ENCODE results near the gene LRRC4B. TPM values are rescaled to one million over a fixed set of nuclear protein-coding genes. Genes with fewer than 3 reads are reported as not detected.

LRRC4B gene
- total RNA-seq, 6 experiments from 2014 or later = 0.22 to 1.2 (median 0.52) TPM

DNA sequence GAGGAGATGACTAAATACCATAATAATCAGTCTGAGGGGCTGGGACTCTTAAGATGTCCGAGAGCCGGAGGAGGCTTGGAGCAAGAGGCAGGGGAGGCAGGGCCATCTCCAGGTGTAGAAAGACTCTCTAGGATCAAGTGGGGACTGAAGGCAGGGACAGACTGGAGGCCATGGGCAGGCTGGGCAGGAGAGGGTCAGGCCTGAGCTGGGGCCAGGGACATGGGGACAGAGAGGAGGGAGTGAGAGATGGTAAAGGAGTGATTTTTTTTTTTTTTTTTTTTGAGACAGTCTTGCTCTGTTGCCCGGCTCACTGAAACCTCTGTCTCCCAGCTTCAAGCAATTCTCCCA is 59.4 kb downstream of the LRRC4B start:
- Histone ChIP-seq H3K4me1 (peaks cover 0 to 17% (median 4%) of the 10 kb centered on the region in 4 donors), H3K36me3 (no peaks in the 10 kb centered on the region), H3K27me3 (no peaks in the 10 kb centered on the region), H3K4me3 (no peak overlapping the region), H3K27ac (no peak overlapping the region), H3K9me3 (no peaks in the 10 kb centered on the region)
- DNase-seq = peak in 1 of 3 donors; percentile 42
- intact Hi-C loops (cut with DNase I) = no loop called here
- TF ChIP-seq POLR2A (IDR thresholded peaks at IDR 0.05) = no peak
- TF ChIP-seq, protein P1, sequence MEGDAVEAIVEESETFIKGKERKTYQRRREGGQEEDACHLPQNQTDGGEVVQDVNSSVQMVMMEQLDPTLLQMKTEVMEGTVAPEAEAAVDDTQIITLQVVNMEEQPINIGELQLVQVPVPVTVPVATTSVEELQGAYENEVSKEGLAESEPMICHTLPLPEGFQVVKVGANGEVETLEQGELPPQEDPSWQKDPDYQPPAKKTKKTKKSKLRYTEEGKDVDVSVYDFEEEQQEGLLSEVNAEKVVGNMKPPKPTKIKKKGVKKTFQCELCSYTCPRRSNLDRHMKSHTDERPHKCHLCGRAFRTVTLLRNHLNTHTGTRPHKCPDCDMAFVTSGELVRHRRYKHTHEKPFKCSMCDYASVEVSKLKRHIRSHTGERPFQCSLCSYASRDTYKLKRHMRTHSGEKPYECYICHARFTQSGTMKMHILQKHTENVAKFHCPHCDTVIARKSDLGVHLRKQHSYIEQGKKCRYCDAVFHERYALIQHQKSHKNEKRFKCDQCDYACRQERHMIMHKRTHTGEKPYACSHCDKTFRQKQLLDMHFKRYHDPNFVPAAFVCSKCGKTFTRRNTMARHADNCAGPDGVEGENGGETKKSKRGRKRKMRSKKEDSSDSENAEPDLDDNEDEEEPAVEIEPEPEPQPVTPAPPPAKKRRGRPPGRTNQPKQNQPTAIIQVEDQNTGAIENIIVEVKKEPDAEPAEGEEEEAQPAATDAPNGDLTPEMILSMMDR (IDR thresholded peaks at IDR 0.05) = no peak
- WGBS (ENCODE audit: insufficient coverage, low coverage, low lambda C conversion rate, missing lambda C conversion rate) = 100% methylated on average over 2 of the region's 3 CpGs
- ATAC-seq = no peak

DNA sequence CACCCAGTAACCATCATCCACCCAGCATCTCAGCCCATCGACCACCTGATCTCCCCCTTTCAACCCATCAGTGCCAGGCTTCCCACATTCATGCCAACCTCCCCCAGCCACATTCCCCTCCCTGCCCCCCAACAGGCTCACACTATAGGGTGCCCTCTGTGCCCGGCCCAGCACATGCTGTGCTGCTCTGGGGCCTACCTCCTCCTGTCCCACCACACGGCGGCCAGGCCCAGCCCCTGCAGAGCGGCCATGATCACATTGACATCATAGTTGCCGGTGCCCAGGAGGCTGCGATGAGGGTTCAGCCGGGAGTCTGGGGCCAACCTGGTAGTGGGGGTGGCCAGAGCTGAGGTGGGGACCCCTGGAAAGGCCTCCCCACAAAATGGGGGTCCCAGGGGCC is 60.9 kb downstream of the LRRC4B start:
- intact Hi-C loops (cut with DNase I) = no loop called here
- 91% methylated on average over 4 of the region's 8 CpGs for WGBS (ENCODE audit: insufficient coverage, low coverage, low lambda C conversion rate, missing lambda C conversion rate)
- H3K36me3 ChIP-seq = no peaks in the 10 kb centered on the region
- peaks cover 0 to 10% (median 2%) of the 10 kb centered on the region in 4 donors for H3K4me1 ChIP-seq
- DNase-seq (peak in 1 of 3 donors; percentile 46), ATAC-seq (no peak)
- no peak overlapping the region for H3K4me3 ChIP-seq
- no peaks in the 10 kb centered on the region for H3K27me3 ChIP-seq
- TF ChIP-seq POLR2A (IDR thresholded peaks at IDR 0.05) = no peak
- TF ChIP-seq, protein P1 (IDR thresholded peaks at IDR 0.05) = no peak
- H3K9me3 ChIP-seq = no peaks in the 10 kb centered on the region
- no peak overlapping the region for H3K27ac ChIP-seq

DNA sequence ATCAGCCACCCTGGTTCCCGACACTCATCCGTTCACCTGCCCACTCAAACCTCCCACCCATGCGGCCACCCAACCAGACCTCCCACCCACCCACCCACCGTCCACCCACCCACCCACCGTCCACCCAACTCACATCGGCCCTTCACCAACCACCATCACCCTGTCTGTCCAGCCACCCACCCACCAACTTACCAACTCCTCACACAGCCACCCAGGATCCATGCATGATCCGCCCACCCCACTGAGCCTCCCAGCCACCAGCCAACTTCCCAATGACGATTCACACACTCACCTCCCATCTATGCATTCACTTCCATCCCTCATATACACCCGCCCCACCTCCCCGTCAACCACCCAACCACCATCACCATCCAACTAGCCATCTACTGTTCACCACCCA is 61.5 kb downstream of the LRRC4B start:
- peak in 1 of 3 donors; percentile 32 for DNase-seq
- 98% methylated on average over 6 of the region's 10 CpGs for WGBS (ENCODE audit: insufficient coverage, low coverage, low lambda C conversion rate, missing lambda C conversion rate)

DNA sequence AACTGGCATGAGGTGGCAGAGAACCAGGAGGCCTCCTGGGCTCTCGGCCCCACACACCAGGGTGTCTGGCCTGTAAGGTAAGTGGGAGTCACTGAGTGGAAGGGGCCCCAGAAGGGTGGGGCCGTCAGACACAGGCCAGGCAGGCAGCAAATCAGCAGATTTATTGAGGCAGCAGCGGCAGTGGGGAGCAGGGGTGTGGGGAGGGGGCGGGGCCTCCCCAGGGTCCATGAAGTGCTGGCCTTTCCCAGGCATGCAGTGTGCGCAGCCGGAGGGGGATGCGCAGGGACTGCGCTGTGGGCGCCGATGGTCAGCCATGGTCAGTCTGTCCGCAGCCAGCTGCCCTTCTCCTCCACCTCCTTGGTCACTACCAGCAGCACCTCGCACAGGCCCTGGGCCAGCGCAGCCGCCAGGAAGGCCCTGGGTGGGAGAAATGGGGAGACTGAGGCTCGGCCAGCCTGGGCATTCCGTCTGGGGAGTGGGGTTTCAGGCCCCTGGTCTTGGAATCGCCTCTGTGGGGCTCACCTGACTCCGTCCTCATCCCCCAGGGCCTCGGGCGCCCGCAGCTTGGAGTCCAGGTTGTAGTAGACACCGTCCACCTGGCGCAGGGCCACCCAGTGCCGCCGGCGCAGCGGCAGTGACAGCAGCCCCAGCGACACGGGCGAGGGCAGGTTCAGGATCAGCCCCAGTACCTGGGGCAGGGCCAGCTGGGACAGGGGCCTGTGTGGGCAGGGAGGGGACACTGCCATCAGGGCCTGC is 62.2 kb downstream of the LRRC4B start:
- intact Hi-C loops (cut with DNase I) = no loop called here
- DNase-seq = peak in 1 of 3 donors; percentile 49
- Histone ChIP-seq H3K4me3 (no peak overlapping the region), H3K27ac (no peak overlapping the region), H3K36me3 (no peaks in the 10 kb centered on the region), H3K27me3 (no peaks in the 10 kb centered on the region), H3K4me1 (peaks cover 0 to 4% (median 0%) of the 10 kb centered on the region in 4 donors), H3K9me3 (no peaks in the 10 kb centered on the region)
- WGBS (ENCODE audit: insufficient coverage, low coverage, low lambda C conversion rate, missing lambda C conversion rate) = 80% methylated on average over 5 of the region's 30 CpGs
- no peak for ATAC-seq
- TF ChIP-seq, protein P1 (IDR thresholded peaks at IDR 0.05) = no peak
- TF ChIP-seq POLR2A (IDR thresholded peaks at IDR 0.05) = no peak

More for the DNA sequence above, 61.5 kb downstream of the LRRC4B start:
- Histone ChIP-seq H3K27ac (no peak overlapping the region), H3K27me3 (no peaks in the 10 kb centered on the region), H3K9me3 (no peaks in the 10 kb centered on the region), H3K4me3 (no peak overlapping the region), H3K4me1 (peaks cover 0 to 4% (median 0%) of the 10 kb centered on the region in 4 donors), H3K36me3 (no peaks in the 10 kb centered on the region)
- ATAC-seq = no peak
- no peak for TF ChIP-seq POLR2A (IDR thresholded peaks at IDR 0.05)
- TF ChIP-seq, protein P1 (IDR thresholded peaks at IDR 0.05) = no peak
- intact Hi-C loops (cut with DNase I) = no loop called here
